Fibroblast of pulmonary artery (primary cell): ENCODE data around the gene METTL16.

Source experiments
- DNase-seq: peaks from one replicate; pipeline ENCODE4 v3.0.0-alpha.2; 2010; ENCODE audit warnings: low read depth
- H3K4me3 ChIP-seq: replicated peaks from 2 replicates; pipeline ENCODE4 v1.5.1; 2011; ENCODE audit warnings: low read depth, mild to moderate bottlenecking, control low read depth, low read length, moderate library complexity
- CTCF ChIP-seq: IDR thresholded peaks from 2 replicates; pipeline ENCODE4 v1.5.1; 2011; ENCODE audit warnings: mild to moderate bottlenecking, control low read depth, low read length, inconsistent platforms; ENCODE audit errors: missing control alignments

The METTL16 gene

DNA sequence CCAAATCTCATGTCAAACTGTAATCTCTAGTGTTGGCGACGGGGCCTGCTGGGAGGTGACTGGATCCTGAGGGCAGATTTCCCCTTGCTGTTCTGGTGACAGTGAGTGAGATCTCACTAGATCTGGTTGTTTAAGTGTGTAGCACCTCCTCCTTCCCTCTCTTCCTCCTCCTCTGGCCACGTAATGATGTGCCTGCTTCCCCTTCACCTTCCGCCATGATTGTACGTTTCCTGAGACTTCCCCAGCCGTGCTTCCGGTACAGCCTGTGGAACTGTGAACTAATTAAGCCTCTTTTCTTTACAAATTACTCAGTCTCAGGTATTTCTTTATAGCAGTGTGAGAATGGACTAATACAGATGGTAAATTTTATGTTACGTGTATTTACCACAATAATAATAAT, 49.2 kb downstream of the METTL16 start:
- H3K4me3 ChIP-seq: no peak overlapping the region
- DNase-seq: no peak
- TF ChIP-seq CTCF: no peak

DNA sequence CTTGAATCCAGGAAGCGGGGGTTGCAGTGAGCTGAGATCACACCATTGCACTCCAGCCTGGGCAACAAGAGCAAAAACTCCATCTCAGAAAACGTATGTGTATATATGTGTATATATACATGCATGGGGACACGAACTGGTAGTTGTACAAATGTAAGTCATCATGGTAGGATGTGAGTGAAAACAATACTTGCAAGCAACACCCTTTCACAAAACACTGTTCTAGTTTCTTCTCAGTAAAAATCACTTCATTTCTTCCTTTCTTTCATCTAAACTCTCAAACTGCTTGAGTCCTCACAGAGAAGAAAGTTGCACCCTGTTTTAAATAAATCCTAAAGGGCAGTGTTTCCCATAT, 51.8 kb downstream of the METTL16 start:
- TF ChIP-seq CTCF: no peak
- no peak overlapping the region for H3K4me3 ChIP-seq
- no peak for DNase-seq

DNA sequence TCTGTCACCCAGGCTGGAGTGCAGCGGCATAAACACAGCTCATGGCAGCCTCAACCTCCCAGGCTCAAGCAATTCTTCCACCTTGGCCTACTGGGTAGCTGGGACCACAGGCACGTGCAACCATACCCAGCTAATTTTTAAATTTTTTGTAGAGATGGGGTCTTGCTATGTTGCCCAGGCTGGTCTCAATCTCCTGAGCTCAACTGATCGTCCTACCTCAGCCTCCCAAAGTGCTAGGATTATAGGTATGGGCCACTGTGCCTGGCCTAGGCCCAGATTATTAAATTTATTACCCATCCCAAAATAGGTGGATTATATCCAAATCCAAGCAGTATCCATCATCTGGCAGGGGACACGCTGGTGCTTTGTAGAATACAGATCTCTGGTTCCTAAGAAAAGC, 53.8 kb downstream of the METTL16 start:
- no peak for DNase-seq

GRCh38 chr17:2456475-2456874, 55.2 kb downstream of the METTL16 start:
- no peak for TF ChIP-seq CTCF
- no peak for DNase-seq
- no peak overlapping the region for H3K4me3 ChIP-seq

More for the DNA sequence above, 53.8 kb downstream of the METTL16 start:
- H3K4me3 ChIP-seq: no peak overlapping the region
- no peak for TF ChIP-seq CTCF

- DNase-seq: no peak
- TF ChIP-seq CTCF: no peak
- H3K4me3 ChIP-seq: no peak overlapping the region
Measured at GRCh38 chr17:2455956-2456355, 55.7 kb downstream of the METTL16 start.

GRCh38 chr17:2453866-2454265, 57.8 kb downstream of the METTL16 start:
- no peak for TF ChIP-seq CTCF
- H3K4me3 ChIP-seq: no peak overlapping the region
- DNase-seq: no peak

DNA sequence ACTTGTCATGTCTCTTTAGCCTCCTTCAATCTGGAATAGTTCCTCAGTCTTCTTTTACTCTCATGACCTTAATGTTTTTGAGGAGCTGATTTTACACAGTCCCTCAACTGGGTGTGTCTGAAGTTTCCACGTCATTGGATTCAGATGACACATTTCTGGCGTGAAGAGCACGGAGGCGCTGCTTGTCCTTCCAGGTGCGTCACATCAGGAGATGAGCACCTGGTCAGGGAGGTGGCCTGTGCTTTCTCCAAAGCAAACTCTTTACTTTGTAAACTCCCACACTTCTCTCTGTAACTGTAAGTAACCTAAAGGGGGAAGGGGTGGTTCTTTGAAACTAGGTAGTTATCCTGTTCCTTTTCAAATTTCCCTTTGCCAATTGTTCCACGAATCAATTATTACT, 58.4 kb downstream of the METTL16 start:
- H3K4me3 ChIP-seq: no peak overlapping the region
- TF ChIP-seq CTCF: no peak
- DNase-seq: no peak
